ENCODE data around the gene UNC13D.

DNA sequence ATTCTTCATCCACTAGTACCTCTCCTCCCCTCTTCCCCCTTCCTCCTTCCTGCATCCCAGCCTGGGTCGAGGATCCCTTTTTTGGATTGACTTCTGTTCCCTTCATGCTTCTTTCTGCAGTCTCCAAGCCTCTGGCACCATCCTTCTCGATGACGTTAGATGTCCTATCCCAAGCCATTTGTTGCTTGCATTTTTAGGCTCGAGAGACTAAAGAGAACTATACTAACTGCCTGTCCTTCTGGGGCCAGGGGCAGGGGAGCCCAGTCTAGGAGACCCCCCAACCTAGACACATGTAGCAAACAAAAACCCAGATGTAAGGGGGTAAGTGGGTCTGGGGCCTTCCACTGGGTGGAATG, 35.7 kb downstream of the UNC13D start:
- TF ChIP-seq, protein P1, sequence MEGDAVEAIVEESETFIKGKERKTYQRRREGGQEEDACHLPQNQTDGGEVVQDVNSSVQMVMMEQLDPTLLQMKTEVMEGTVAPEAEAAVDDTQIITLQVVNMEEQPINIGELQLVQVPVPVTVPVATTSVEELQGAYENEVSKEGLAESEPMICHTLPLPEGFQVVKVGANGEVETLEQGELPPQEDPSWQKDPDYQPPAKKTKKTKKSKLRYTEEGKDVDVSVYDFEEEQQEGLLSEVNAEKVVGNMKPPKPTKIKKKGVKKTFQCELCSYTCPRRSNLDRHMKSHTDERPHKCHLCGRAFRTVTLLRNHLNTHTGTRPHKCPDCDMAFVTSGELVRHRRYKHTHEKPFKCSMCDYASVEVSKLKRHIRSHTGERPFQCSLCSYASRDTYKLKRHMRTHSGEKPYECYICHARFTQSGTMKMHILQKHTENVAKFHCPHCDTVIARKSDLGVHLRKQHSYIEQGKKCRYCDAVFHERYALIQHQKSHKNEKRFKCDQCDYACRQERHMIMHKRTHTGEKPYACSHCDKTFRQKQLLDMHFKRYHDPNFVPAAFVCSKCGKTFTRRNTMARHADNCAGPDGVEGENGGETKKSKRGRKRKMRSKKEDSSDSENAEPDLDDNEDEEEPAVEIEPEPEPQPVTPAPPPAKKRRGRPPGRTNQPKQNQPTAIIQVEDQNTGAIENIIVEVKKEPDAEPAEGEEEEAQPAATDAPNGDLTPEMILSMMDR (IDR thresholded peaks at IDR 0.05; ENCODE audit: insufficient read depth, low read depth, low read length): no peak
- TF ChIP-seq EZH2 (IDR thresholded peaks at IDR 0.05; ENCODE audit: insufficient read depth, low read length): no peak
